HEK293 (cell line): Measurements from ENCODE around the gene BTBD2.
A peak's percentile ranks its signal among the peaks of the same experiment; 100 is the strongest.

Experiments used
- CTCF ChIA-PET: fragments of 350-600 bp; formaldehyde crosslinking; extraction: SDS; loops from one replicate; lab custom pipeline; 2021; ENCODE audit warnings: antibody characterized with exemption; lab: Yijun Ruan, JAX
- POLR2A ChIA-PET: fragments of 300-600 bp; formaldehyde crosslinking; extraction: SDS; loops from one replicate; lab custom pipeline; 2020; ENCODE audit warnings: antibody characterized with exemption, inconsistent platforms; lab: Yijun Ruan, JAX
- H3K27ac ChIP-seq: fragments of 200-500 bp; sonication (Bioruptor generic); 2 replicates; pipeline ENCODE4 v1.5.1; 2014; ENCODE audit warnings: low read depth, low read length, control low read depth, inconsistent platforms; ENCODE audit errors: extremely low read depth
- H3K36me3 ChIP-seq, 2 experiments: fragments of 200-500 bp in 1 of 2; sonication (Bioruptor generic) in 1 of 2; 1 replicate in 1 of 2; 2 replicates in 1 of 2; pipeline ENCODE4 v1.5.1; 2014 to 2017; ENCODE audit warnings: inconsistent platforms in 2 of 2, low read length in 2 of 2; ENCODE audit not compliant: control insufficient read depth in 2 of 2, insufficient read depth in 1 of 2
- H3K4me1 ChIP-seq: fragments of 200-500 bp; sonication (Bioruptor generic); 2 replicates; pipeline ENCODE4 v1.5.1; 2014; ENCODE audit warnings: mild to moderate bottlenecking, low read length, inconsistent platforms; ENCODE audit not compliant: control insufficient read depth, insufficient read depth
- H3K4me3 ChIP-seq: 2 replicates; pipeline ENCODE4 v1.5.1; 2011; ENCODE audit warnings: low read depth, mild to moderate bottlenecking, control low read depth, low read length, moderate library complexity
- H3K9me3 ChIP-seq: fragments of 200-500 bp; sonication (Bioruptor generic); 2 replicates; pipeline ENCODE4 v1.5.1; 2014; ENCODE audit warnings: low read depth, low read length, inconsistent platforms; ENCODE audit not compliant: control insufficient read depth, insufficient read depth
- GLIS2 ChIP-seq: fragments of 450-650 bp; formaldehyde crosslinking; IDR thresholded peaks from 2 replicates; pipeline ENCODE4 v1.5.1; 2016; ENCODE audit warnings: missing biosample characterization, missing genetic modification characterization
- KLF8 ChIP-seq: fragments of 450-650 bp; formaldehyde crosslinking; IDR thresholded peaks from 2 replicates; pipeline ENCODE4 v1.5.1; 2016; ENCODE audit warnings: missing biosample characterization, missing genetic modification characterization
- OVOL3 ChIP-seq: fragments of 450-650 bp; formaldehyde crosslinking; IDR thresholded peaks from 2 replicates; pipeline ENCODE4 v1.5.1; 2016; ENCODE audit warnings: missing biosample characterization, missing genetic modification characterization
- SALL2 ChIP-seq: fragments of 450-650 bp; formaldehyde crosslinking; IDR thresholded peaks from 2 replicates; pipeline ENCODE4 v1.5.0; 2017; ENCODE audit warnings: missing biosample characterization, mild to moderate bottlenecking, missing genetic modification characterization, borderline replicate concordance
- SCRT1 ChIP-seq: fragments of 450-650 bp; formaldehyde crosslinking; IDR thresholded peaks from 2 replicates; pipeline ENCODE4 v1.5.1; 2016; ENCODE audit warnings: missing biosample characterization, missing genetic modification characterization, borderline replicate concordance
- TRIM28 ChIP-seq: IDR thresholded peaks from 2 replicates; pipeline ENCODE4 v1.6.1; 2011; ENCODE audit warnings: low read length, control low read depth, borderline replicate concordance
- ZBTB48 ChIP-seq: fragments of 450-650 bp; formaldehyde crosslinking; IDR thresholded peaks from 2 replicates; pipeline ENCODE4 v1.5.1; 2016; ENCODE audit warnings: missing biosample characterization, missing genetic modification characterization
- ZFP69B ChIP-seq: fragments of 450-650 bp; formaldehyde crosslinking; IDR thresholded peaks from 2 replicates; pipeline ENCODE4 v1.5.1; 2016; ENCODE audit warnings: missing biosample characterization, missing genetic modification characterization
- ZNF302 ChIP-seq: fragments of 450-650 bp; formaldehyde crosslinking; IDR thresholded peaks from 2 replicates; pipeline ENCODE4 v1.5.1; 2016; ENCODE audit warnings: missing biosample characterization, missing genetic modification characterization, low read depth
- ZNF37A ChIP-seq: fragments of 450-650 bp; IDR thresholded peaks from 2 replicates; pipeline ENCODE4 v1.5.1; 2018; ENCODE audit warnings: missing biosample characterization, missing genetic modification characterization
- ZNF426 ChIP-seq: fragments of 450-650 bp; formaldehyde crosslinking; IDR thresholded peaks from 2 replicates; pipeline ENCODE4 v1.5.1; 2017; ENCODE audit warnings: missing biosample characterization, missing genetic modification characterization, mild to moderate bottlenecking, inconsistent platforms, moderate library complexity
- ZNF544 ChIP-seq: fragments of 450-650 bp; formaldehyde crosslinking; IDR thresholded peaks from 2 replicates; pipeline ENCODE4 v1.5.0; 2017; ENCODE audit warnings: missing biosample characterization, missing genetic modification characterization
- ZNF555 ChIP-seq: fragments of 450-650 bp; formaldehyde crosslinking; conservative IDR thresholded peaks from 2 replicates; pipeline ENCODE4 v1.5.1; 2017; ENCODE audit warnings: missing biosample characterization, mild to moderate bottlenecking, missing genetic modification characterization, inconsistent platforms
- ZNF621 ChIP-seq: fragments of 450-650 bp; formaldehyde crosslinking; IDR thresholded peaks from 2 replicates; pipeline ENCODE4 v1.5.1; 2017; ENCODE audit warnings: missing biosample characterization, missing genetic modification characterization
- ZNF639 ChIP-seq: fragments of 450-650 bp; formaldehyde crosslinking; IDR thresholded peaks from 2 replicates; pipeline ENCODE4 v1.5.1; 2016; ENCODE audit warnings: missing biosample characterization, missing genetic modification characterization
- ZNF692 ChIP-seq: fragments of 450-650 bp; formaldehyde crosslinking; IDR thresholded peaks from 2 replicates; pipeline ENCODE4 v1.5.1; 2016; ENCODE audit warnings: missing biosample characterization, missing genetic modification characterization
- ZNF830 ChIP-seq: fragments of 450-650 bp; IDR thresholded peaks from 2 replicates; pipeline ENCODE4 v1.5.0; 2018; ENCODE audit warnings: missing biosample characterization, missing genetic modification characterization, low read depth, mild to moderate bottlenecking, moderate library complexity
- ZSCAN18 ChIP-seq: fragments of 450-650 bp; formaldehyde crosslinking; IDR thresholded peaks from 2 replicates; pipeline ENCODE4 v1.5.1; 2016; ENCODE audit warnings: missing biosample characterization, missing genetic modification characterization
- TF ChIP-seq, protein P1 (sequence below): fragments of 450-650 bp; formaldehyde crosslinking; IDR thresholded peaks from 2 replicates; pipeline ENCODE4 v1.5.1; 2016; ENCODE audit warnings: missing biosample characterization, missing genetic modification characterization, low read depth
- TF ChIP-seq, protein P2 (sequence below): fragments of 450-650 bp; formaldehyde crosslinking; IDR thresholded peaks from 2 replicates; pipeline ENCODE4 v1.5.1; 2016; ENCODE audit warnings: missing biosample characterization, missing genetic modification characterization
- TF ChIP-seq, protein P3 (sequence below): fragments of 450-650 bp; formaldehyde crosslinking; IDR thresholded peaks from 2 replicates; pipeline ENCODE4 v1.5.1; 2017; ENCODE audit warnings: missing biosample characterization, missing genetic modification characterization

BTBD2 gene

GRCh38 chr19:1979642-1980041 lies 35.9 kb downstream of the BTBD2 start:
- H3K4me3 ChIP-seq = no peak overlapping the region
- TF ChIP-seq KLF8 (tag by site-specific recombination) (peak; percentile 72), ZNF544 (tag by site-specific recombination) (no peak)
- H3K36me3 ChIP-seq = peaks cover 10 to 60% of the 10 kb centered on the region in 2 experiments; a peak in 2 of 3 replicates
- ChIA-PET POLR2A (interaction anchor here (0.5 kb wide), 1 partner anchor 9 kb away, joined by 5 read pairs; no protein-coding TSS in a partner anchor), CTCF (no interaction called here)
- no peaks in the 10 kb centered on the region for H3K4me1 ChIP-seq
- H3K9me3 ChIP-seq = no peaks in the 10 kb centered on the region
- H3K27ac ChIP-seq = no peak overlapping the region

DNA sequence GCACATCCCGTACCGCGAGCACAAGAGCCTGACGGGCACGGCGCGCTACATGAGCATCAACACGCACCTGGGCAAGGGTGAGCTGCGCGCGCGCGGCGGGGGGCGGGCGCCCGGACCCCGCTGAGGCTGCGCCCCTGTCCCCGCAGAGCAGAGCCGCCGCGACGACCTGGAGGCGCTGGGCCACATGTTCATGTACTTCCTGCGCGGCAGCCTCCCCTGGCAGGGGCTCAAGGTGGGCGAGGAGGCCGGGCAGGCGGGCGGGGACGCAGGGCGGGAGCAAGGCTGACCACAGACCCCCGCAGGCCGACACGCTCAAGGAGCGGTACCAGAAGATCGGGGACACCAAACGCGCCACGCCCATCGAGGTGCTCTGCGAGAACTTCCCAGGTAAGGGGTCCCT lies 36.5 kb downstream of the BTBD2 start:
- Histone ChIP-seq H3K4me1 (no peaks in the 10 kb centered on the region), H3K27ac (no peak overlapping the region), H3K36me3 (peaks cover 9 to 63% of the 10 kb centered on the region in 2 experiments; a peak in 2 of 3 replicates), H3K4me3 (no peak overlapping the region), H3K9me3 (no peaks in the 10 kb centered on the region)
- no peak for TF ChIP-seq SALL2 (tag by site-specific recombination)
- TF ChIP-seq SCRT1 (tag by site-specific recombination) = no peak
- no peak for TF ChIP-seq ZNF639 (tag by site-specific recombination)
- no peak for TF ChIP-seq ZFP69B (tag by site-specific recombination)
- no peak for TF ChIP-seq GLIS2 (tag by site-specific recombination)
- TF ChIP-seq ZNF426 = no peak
- TF ChIP-seq, protein P1, sequence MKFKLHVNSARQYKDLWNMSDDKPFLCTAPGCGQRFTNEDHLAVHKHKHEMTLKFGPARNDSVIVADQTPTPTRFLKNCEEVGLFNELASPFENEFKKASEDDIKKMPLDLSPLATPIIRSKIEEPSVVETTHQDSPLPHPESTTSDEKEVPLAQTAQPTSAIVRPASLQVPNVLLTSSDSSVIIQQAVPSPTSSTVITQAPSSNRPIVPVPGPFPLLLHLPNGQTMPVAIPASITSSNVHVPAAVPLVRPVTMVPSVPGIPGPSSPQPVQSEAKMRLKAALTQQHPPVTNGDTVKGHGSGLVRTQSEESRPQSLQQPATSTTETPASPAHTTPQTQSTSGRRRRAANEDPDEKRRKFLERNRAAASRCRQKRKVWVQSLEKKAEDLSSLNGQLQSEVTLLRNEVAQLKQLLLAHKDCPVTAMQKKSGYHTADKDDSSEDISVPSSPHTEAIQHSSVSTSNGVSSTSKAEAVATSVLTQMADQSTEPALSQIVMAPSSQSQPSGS (tag by site-specific recombination) = no peak
- TF ChIP-seq ZNF830 (tag by site-specific recombination) = no peak
- TF ChIP-seq ZNF692 = no peak
- TF ChIP-seq ZBTB48 (tag by site-specific recombination) = no peak
- TF ChIP-seq ZNF302 (tag by site-specific recombination) = no peak
- TF ChIP-seq ZSCAN18 = no peak
- TF ChIP-seq ZNF555 (tag by site-specific recombination) = no peak
- ChIA-PET POLR2A (no interaction called here), CTCF (no interaction called here)

- CTCF ChIA-PET = no interaction called here
- H3K36me3 ChIP-seq = peaks cover 12 to 63% of the 10 kb centered on the region in 2 experiments; a peak in 2 of 3 replicates
- no peak overlapping the region for H3K27ac ChIP-seq
- TF ChIP-seq, protein P2, sequence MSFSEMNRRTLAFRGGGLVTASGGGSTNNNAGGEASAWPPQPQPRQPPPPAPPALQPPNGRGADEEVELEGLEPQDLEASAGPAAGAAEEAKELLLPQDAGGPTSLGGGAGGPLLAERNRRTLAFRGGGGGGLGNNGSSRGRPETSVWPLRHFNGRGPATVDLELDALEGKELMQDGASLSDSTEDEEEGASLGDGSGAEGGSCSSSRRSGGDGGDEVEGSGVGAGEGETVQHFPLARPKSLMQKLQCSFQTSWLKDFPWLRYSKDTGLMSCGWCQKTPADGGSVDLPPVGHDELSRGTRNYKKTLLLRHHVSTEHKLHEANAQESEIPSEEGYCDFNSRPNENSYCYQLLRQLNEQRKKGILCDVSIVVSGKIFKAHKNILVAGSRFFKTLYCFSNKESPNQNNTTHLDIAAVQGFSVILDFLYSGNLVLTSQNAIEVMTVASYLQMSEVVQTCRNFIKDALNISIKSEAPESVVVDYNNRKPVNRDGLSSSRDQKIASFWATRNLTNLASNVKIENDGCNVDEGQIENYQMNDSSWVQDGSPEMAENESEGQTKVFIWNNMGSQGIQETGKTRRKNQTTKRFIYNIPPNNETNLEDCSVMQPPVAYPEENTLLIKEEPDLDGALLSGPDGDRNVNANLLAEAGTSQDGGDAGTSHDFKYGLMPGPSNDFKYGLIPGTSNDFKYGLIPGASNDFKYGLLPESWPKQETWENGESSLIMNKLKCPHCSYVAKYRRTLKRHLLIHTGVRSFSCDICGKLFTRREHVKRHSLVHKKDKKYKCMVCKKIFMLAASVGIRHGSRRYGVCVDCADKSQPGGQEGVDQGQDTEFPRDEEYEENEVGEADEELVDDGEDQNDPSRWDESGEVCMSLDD = no peak
- TF ChIP-seq, protein P3, sequence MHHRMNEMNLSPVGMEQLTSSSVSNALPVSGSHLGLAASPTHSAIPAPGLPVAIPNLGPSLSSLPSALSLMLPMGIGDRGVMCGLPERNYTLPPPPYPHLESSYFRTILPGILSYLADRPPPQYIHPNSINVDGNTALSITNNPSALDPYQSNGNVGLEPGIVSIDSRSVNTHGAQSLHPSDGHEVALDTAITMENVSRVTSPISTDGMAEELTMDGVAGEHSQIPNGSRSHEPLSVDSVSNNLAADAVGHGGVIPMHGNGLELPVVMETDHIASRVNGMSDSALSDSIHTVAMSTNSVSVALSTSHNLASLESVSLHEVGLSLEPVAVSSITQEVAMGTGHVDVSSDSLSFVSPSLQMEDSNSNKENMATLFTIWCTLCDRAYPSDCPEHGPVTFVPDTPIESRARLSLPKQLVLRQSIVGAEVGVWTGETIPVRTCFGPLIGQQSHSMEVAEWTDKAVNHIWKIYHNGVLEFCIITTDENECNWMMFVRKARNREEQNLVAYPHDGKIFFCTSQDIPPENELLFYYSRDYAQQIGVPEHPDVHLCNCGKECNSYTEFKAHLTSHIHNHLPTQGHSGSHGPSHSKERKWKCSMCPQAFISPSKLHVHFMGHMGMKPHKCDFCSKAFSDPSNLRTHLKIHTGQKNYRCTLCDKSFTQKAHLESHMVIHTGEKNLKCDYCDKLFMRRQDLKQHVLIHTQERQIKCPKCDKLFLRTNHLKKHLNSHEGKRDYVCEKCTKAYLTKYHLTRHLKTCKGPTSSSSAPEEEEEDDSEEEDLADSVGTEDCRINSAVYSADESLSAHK (tag by site-specific recombination) = no peak
- TF ChIP-seq ZNF621 (tag by site-specific recombination) (no peak), ZNF37A (tag by site-specific recombination) (no peak), KLF8 (tag by site-specific recombination) (no peak), TRIM28 (no peak), OVOL3 (tag by site-specific recombination) (no peak)
Measured at GRCh38 chr19:1978346-1978894, 37.1 kb downstream of the BTBD2 start.

More at GRCh38 chr19:1978346-1978894, 37.1 kb downstream of the BTBD2 start:
- POLR2A ChIA-PET = no interaction called here
- Histone ChIP-seq H3K4me3 (no peak overlapping the region), H3K4me1 (no peaks in the 10 kb centered on the region), H3K9me3 (no peaks in the 10 kb centered on the region)
